ENCODE data around the gene IL1RAPL1.

Gene IL1RAPL1

DNA sequence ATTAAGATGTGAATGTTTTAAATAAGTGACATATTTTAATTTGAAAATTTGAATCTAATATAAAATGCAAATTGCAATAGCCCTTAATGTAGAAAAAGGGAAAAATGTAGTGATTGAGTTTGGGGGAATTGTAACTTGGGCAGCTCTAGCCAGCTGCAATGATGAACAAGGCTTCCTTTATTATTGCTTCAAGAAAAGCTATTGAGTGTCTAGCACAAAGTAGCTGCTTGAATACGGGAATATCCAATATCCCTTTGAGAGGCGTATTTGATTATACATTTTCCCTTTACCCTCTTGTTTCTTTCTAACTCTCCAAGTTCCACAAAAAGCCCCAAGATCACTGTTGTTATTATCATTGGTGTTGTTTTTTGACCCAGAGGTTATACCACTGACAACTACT is 21.8 kb downstream of the IL1RAPL1 start:
- TF ChIP-seq, protein P1, sequence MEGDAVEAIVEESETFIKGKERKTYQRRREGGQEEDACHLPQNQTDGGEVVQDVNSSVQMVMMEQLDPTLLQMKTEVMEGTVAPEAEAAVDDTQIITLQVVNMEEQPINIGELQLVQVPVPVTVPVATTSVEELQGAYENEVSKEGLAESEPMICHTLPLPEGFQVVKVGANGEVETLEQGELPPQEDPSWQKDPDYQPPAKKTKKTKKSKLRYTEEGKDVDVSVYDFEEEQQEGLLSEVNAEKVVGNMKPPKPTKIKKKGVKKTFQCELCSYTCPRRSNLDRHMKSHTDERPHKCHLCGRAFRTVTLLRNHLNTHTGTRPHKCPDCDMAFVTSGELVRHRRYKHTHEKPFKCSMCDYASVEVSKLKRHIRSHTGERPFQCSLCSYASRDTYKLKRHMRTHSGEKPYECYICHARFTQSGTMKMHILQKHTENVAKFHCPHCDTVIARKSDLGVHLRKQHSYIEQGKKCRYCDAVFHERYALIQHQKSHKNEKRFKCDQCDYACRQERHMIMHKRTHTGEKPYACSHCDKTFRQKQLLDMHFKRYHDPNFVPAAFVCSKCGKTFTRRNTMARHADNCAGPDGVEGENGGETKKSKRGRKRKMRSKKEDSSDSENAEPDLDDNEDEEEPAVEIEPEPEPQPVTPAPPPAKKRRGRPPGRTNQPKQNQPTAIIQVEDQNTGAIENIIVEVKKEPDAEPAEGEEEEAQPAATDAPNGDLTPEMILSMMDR (IDR thresholded peaks at IDR 0.05; ENCODE audit: low read depth, low read length) = no peak
- no peak for DNase-seq
- Histone ChIP-seq H3K4me1 (no peaks in the 10 kb centered on the region), H3K27me3 (no peaks in the 10 kb centered on the region), H3K36me3 (no peaks in the 10 kb centered on the region), H3K9me3 (no peaks in the 10 kb centered on the region), H3K4me3 (ENCODE audit: low read depth, low read length) (no peak overlapping the region)

GRCh38 chrX:28609917-28610613 is 22.8 kb downstream of the IL1RAPL1 start:
- Histone ChIP-seq H3K36me3 (no peaks in the 10 kb centered on the region), H3K9me3 (no peaks in the 10 kb centered on the region), H3K4me3 (ENCODE audit: low read depth, low read length) (no peak overlapping the region), H3K27me3 (no peaks in the 10 kb centered on the region), H3K4me1 (no peaks in the 10 kb centered on the region)
- TF ChIP-seq, protein P1 (IDR thresholded peaks at IDR 0.05; ENCODE audit: low read depth, low read length) = no peak
- no peak for DNase-seq

DNA sequence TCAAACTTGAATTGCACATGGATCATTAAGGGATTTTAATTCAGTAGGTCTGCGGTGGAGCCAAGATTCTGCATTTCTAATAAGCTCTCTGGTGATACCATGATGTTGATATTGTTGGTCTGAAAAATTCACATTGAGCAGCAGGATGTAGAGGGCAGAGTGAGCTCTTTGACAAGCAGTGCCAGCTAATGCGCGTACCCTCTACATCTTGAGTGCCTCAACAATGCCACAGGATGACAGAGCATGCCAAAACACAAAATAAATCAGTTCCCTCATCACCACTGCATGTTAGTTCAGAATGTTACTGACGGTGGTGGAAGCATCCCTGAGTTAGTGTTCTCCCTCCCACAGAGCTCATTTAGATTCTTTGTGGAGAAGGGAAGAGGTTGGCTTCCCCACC is 23.5 kb downstream of the IL1RAPL1 start:
- DNase-seq = no peak
- Histone ChIP-seq H3K27me3 (no peaks in the 10 kb centered on the region), H3K9me3 (no peaks in the 10 kb centered on the region), H3K36me3 (no peaks in the 10 kb centered on the region), H3K4me1 (no peaks in the 10 kb centered on the region), H3K4me3 (ENCODE audit: low read depth, low read length) (no peak overlapping the region)
- TF ChIP-seq, protein P1 (IDR thresholded peaks at IDR 0.05; ENCODE audit: low read depth, low read length) = no peak

GRCh38 chrX:28613558-28613957 is 26.3 kb downstream of the IL1RAPL1 start:
- no peak for DNase-seq
- TF ChIP-seq, protein P1 (IDR thresholded peaks at IDR 0.05; ENCODE audit: low read depth, low read length) = no peak
- no peaks in the 10 kb centered on the region for H3K36me3 ChIP-seq
- H3K4me1 ChIP-seq = no peaks in the 10 kb centered on the region
- H3K9me3 ChIP-seq = no peaks in the 10 kb centered on the region
- H3K27me3 ChIP-seq = no peaks in the 10 kb centered on the region
- no peak overlapping the region for H3K4me3 ChIP-seq (ENCODE audit: low read depth, low read length)

DNA sequence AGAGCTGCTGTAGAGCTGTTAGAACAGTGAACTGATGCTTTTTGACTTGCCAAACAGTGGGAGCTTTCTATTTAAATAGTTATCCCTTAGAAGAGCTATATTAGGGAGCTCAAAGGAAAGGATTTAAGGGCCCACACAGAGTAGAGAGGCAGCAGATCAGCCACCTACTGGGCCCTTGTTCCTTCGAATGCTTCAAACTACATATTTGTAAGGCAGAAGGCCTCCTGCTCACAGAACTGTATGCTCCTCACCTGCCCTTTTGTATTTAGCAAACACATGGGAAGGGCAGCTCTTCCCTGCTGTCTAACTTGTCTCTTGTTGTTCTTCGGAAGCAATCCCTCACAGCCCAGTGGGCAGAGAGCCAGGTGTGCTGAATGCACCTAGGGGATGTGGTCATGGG is 38.0 kb downstream of the IL1RAPL1 start:
- DNase-seq = no peak
- no peaks in the 10 kb centered on the region for H3K27me3 ChIP-seq
- no peaks in the 10 kb centered on the region for H3K36me3 ChIP-seq
- no peak overlapping the region for H3K4me3 ChIP-seq (ENCODE audit: low read depth, low read length)
- H3K4me1 ChIP-seq = no peaks in the 10 kb centered on the region
- no peaks in the 10 kb centered on the region for H3K9me3 ChIP-seq
- TF ChIP-seq, protein P1 (IDR thresholded peaks at IDR 0.05; ENCODE audit: low read depth, low read length) = no peak

DNA sequence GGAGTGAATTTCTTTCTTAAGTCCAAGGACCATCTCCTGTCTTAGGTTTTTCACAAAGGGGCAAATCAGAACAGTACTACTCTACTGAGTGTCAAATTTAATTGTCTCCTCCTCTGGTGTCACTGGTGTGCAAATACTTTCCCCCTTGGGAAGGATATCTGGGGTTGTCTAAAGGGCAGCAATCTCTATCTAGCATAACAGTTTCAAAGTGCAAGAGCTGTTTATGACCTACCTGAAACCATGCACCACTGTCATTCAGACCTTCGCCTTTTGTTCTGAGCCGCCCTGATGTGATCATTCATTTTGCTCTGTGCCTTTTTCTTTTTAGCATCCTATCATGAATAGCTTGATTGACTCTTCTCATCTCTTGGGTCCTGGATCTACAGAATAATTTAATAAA is 39.3 kb downstream of the IL1RAPL1 start:
- TF ChIP-seq, protein P1 (IDR thresholded peaks at IDR 0.05; ENCODE audit: low read depth, low read length) = no peak
- no peak overlapping the region for H3K4me3 ChIP-seq (ENCODE audit: low read depth, low read length)
- no peaks in the 10 kb centered on the region for H3K27me3 ChIP-seq
- no peak for DNase-seq
- H3K36me3 ChIP-seq = no peaks in the 10 kb centered on the region
- H3K9me3 ChIP-seq = no peaks in the 10 kb centered on the region
- no peaks in the 10 kb centered on the region for H3K4me1 ChIP-seq
